SIG-M5 treated with dmso at 0.1 percent for 504 hours (cell line): ENCODE data around the gene SNX30.

Experiments used
- DNase-seq: peaks from one replicate; lab custom pipeline; 2025; ENCODE audit not compliant: unreplicated experiment; lab: John Stamatoyannopoulos, UW

SNX30 gene

DNA sequence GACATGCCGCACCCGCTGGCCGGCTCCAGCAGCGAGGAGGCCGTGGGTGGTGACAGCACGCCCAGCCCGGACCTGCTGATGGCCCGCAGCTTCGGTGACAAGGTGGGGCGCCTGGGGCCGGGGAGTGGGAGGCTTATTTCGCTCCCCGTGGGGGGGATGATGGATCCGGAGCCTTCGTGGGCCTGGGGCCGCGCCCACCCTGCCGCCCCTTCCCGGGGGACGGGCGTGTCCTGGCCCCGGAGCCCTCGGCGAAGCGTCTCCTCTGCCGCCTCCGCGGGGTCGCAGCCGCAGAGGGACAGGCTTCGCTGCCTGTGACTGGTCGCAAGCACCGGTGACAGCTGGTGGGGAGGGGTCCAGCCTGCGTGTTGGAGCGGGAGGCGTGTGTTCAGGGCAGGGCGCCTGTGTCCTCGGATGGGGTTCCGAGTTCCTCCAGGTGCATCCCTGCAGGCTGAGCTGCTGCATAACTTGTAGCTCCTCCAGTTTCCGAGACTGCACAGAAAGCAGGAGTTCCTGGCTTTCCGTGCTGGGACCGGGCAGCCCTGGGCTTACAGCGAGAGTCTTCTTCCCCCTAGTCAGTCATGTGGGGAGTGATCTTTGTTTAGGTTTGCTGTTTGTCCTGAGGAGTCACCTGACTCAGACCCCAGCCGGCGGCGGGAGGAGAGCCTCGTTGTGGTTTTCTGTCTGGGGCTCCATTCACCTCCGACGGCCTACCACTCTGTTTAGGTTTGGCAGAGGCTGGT lies 666 bp downstream of the SNX30 start:
- DNase-seq, result peak; percentile 55

DNA sequence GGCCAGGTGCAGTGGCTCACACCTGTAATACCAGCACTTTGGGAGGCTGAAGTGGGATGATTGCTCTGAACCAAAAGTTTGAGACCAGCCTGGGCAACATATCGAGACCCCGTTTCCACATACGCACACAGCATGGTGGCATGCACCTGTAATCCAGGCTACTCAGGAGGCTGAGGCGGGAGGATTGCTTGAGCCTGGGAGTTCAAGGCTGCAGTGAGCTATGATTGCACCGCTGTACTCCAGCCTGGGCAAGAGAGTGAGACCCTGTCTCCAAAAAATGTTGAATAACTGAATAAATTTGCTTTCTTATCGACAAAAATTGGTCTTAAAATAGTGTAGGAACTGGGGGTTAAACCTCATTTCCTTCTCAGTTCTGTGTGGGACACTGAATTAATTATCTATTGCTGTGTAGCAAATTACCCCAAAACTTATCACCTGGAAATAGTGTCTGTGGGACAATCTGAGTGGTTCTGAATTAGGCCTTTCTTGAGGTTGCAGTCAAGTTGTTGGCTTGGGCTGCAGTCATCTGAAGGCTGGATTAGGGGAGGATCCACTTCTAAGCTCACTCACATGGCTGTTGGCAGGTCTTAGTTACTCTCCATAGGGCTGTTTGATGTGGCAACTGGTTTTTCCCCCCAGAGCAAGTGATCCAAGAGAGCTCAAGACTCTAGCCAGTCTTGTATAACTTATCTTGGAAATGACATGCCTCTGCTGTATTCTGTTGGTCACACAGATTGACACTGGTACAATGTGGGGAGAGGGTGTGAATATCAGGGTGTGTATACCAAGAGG lies 2.0 kb downstream of the SNX30 start:
- no peak for DNase-seq

DNA sequence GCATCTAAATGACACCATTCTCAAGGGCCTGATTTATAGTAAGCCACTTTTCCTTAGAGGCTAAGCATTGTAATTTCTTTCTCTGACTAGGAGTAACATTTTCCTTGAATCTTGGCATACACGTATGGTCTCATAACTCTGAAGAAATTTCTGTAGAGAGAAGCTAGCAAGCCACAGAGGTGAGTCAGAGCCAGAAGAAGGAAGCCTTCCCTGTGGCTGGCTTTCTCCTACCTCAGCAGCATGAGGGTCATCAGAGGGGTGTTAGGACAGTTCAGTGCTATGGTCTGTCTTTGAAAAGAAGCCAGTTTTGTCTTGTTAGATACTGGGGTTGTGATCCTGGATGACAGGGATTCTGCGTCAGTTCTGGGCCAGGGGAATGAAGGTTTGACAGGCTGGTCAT lies 3.2 kb downstream of the SNX30 start:
- peak; percentile 14 for DNase-seq

DNA sequence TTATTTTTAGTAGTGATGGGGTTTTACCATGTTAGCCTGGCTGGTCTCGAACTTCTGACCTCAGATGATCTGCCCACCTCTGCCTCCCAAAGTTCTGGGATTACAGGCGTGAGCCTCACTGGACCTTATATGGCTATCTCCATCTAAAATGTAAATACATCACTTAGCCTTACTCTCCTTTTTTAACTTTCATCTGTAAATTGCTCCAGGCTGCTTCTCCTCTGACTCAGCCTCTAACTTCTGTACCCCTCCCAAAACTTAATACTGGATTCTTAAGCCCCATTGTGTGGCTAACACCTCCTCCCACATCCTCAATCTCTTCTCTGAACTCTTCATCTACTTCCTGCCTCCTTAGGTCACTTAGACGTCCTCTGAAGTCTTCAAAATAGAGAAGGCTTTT lies 4.0 kb downstream of the SNX30 start:
- peak; percentile 19 for DNase-seq

DNA sequence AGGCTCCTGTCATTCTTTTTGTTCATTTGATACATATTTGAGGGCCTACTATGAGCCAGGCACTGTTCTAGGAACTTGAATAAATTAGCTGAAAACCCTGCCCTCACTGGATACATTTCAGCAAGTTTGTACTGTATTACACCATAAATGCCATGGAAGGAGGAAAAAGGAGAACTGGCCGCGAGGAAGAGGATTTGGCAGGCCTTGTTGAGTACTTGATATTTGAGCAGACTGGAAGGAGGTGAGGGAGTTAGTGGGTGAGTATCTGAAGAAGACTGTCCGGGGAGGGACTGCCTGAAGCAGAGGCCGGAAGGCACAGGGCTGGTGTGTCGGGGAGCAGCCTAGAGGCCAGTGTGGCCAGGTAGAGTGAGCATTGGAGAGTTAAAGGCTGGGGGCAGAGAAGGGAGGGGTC lies 4.5 kb downstream of the SNX30 start:
- peak; percentile 48 for DNase-seq

DNA sequence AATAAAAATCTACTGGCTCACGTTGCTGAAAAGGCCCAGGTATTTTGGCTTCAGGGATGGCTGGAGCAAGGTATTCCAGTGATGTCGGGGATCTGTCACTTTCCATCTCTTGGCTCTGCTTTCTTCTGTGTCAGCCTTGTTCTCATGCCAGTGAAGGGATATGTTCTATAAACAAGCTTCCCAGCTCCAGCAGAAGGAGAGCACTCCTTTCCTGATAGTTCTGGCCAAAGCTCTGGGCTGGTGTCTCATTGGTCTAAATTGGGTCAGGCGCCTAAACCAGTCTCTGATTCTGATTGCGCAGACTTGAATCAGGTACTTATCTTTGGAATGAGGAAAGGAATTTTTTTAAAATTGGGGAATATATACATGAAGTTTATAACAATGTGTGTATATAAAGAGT lies 5.1 kb downstream of the SNX30 start:
- no peak for DNase-seq

DNA sequence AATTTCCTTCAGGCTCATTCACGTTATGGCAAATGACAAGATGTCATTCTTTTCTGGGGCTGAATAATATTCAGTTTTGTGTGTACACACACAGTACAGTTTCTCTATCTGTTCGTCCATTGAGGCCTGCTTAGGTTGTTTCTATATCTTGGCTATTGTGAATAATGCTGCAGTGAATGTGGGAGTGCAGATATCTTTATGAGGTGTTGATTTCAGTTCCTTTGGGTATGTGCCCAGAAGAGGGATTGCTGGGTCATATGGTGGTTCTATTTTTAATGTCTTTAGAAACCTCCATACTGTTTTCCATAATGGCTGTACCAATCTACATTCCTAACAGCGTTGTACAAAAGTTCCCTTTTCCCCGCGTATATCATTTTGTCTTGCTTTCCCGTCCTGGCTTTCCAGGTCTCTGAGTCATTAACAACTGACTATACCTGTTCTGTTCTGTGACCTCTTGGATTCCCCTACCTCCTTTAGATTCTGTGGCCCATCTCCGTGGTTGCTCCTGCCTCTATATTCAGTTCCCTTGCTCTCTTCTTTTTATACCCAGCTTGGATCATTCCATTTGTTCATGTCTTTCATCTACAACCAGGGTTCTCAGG lies 6.8 kb downstream of the SNX30 start:
- no peak for DNase-seq

DNA sequence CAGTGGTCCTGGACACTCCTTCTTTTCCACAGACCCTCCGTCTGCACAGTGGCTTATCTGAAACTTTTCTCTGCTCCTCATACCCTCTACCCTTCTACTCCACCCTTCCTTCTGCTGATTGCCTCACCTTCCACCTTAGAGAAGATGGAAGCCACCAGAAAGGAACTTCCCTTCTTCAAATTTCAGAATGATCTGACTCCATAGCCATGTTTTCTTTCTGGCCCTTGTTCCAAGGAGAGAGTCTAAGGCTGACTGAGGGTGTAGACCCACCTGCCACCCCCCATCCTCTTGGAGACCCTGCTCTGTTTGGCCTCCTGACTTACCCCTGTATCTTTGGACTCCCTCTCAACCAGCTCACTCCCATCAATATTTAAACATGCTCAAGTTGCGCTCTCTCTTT lies 7.4 kb downstream of the SNX30 start:
- peak; percentile 11 for DNase-seq

DNA sequence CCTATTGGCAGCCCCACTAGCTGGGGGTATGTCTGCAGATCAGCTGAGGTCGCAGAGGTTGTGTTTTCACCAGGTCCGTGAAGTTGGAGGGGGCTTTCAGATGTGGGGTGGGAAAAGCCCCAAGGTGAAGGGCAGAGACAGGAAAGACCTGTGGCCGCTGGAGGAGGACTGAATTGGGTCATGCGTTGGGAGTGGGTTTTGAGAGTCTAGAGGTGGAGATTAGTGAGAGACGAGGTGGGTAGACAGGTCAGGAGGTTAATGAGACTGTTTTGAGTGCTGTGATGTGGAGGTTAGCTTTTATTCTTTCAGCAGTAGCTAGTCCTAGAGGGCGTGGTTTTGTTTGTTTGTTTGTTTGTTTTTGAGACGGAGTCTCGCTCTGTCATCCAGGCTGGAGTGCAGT lies 10.3 kb downstream of the SNX30 start:
- DNase-seq, result no peak

DNA sequence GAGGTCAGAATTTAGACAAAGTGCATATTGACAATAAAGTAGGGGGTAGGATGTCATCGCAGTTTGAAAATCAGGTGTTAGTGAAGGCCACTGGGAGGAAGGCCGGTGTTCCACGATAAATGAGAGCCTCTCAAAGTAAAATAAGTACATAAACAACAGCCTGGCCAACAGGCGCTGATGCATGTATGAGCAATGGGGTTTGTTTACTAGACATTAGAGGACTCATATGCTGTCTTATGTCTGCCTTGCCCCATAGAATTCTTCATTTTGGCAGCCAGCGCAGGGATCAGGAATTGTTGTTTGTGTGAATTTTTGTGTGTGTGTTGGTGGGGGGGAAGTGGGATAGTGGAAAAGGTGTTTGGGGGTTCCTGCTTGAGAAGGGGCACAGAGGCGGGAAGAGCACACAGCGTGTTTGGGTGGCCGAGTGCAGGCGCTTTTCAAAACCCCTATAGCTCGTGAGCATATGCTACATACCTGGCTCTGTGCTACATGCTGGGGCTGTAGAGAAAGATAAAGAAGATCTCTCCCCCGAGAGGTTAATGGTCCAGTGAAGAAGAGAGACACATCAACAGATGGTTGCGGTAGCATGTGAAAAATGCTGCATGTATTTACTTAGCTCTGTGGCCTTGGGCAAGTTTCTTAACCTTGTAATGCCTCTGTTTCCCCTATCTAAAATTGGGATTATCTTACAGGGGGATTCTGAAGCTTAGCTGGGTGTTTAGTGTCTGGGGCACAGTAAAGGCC lies 11.5 kb downstream of the SNX30 start:
- no peak for DNase-seq

DNA sequence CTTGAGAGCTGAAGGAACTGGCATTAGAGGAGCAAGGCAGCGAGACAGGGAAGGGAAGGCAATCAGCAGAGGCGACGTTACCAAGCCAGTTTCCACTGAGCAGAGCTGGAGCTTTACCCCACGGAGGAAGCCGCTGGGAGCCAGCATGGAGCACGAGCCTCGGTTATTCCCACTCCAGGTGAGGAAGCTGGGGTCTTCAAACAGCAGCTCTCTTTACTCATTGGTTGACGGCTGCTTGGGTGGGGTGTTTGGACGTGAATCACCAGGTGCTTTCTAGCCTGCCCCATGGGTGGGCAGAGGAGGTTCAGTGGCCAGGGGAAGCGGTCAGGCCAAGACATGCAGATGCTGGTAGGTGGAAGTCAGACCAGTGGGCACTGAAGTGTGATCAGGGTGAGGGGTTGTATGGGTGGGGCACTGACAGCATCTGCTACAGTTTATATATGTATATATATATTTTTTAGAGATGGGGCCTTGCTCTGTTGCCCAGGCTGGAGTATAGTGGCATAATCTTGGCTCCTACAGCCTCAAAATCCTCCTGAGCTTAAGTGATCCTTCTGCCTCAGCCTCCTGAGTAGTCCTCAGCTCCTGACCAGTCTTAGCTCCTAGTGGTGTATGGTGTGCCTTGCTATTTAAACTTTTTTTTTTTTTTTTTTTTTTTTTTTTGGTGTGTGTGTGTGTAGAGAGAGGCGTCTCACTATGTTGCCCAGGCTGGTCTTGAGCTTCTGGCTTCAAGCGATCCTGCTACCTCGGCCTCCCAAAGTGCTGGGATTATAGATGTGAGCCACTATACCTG lies 12.4 kb downstream of the SNX30 start:
- DNase-seq, result no peak

DNA sequence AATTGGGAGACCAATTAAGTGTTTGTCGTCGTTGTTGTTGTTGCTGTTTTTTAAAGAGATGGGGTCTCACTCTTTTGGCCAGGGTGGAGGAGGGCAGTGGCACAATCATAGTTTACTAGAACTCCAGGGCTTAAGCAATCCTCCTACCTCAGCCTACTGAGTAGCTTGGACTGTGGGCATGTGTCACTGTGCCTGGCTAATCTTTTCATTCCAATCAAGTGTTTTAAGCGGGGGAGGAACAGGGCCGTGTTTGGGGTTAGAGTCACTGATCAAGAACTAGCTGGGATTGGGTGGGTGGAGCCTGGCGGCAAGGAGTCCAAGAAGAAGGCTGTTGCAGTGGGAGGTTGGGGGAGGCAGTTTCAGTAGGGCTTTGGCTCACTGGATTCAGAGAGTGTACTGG lies 13.8 kb downstream of the SNX30 start:
- DNase-seq, result no peak

DNA sequence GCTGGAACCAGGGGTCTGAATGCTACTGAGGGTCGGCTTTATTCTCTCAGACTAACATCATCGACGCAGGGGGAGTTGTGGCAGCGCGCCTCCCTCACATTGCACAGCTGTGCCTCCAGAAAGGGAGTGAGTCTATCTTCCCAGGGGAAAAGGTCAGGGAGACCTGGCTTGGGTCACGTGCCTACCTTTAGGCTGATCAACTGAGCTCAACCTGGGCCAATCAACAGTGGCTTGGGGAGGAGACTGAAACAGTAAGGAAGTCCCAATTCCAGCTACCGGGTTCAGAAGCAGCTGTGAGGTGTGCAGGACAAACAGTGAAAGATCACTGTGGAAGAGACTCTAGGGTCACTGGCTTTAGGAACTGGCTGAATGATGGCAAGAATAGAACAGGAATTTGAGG lies 14.3 kb downstream of the SNX30 start:
- no peak for DNase-seq

DNA sequence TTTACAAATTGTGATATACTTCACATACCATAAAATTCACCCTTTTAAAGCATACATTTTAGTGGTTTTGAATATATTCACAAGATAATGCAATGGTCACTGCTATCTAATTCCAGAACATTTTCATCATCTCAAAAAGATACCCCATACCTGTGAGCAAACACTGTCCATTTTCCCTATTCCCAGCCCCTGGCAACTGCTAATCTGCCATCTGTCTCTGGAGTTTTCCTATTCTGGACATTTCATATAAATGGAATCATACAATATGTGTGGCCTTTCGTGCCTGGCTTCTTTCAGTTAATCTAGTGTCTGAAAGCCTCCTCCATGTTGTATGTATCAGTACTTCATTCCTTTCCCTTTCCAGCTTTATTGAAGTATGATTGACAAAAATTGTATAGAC lies 14.7 kb downstream of the SNX30 start:
- no peak for DNase-seq

DNA sequence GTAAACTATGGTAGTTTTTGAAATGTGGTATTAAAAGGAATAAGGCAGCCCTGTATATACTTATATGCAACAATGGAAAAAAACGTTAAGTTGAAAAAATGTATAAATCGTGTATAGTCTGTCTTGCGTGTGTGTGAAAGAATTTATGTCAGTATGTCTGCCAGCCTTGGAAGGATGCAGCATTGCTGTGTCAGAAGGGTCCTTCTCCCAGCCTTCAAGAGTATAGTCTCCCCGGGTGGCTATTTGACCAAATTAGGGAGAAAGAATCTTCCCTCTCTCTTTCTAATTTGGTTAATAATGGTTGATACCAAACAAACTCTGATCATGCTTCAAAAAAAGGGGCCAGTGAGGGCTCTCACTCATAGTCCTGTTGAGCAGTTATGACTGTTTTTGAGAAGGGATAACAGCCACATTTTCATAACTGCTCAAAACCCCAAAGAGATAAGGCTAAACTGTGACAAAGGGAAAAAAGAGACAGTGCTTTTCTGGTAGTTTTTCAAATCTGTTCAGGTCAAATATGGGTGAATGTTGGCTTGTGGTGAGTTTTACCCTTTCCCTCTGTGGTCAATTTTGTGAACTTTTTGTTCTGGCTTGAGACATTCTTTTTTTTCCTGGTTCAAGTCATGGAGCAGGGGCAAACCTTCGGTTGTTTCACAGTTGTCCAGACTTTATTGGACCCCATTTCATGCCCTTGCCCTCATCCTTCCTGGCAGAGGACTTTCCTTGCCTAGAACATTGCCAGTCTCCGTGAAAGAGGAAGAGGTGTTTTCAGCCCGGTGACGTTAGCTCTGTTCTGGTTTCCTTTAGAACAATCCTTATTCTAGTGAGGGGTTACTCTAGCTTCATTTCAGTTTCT lies 21.0 kb downstream of the SNX30 start:
- no peak for DNase-seq

DNA sequence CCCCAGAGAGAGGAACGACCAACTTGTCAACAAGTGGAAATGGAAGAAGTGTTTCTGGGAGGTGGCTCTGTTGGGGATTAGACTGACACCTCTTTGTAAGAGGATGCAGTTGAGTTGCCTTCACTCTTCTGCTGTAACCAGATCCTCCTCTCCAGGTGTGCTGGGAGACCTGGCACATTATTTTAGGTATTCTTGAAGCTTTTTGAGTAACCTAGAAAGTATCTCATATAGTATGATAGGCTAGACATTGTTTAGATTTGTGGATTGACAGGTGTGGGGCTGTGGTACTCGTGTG lies 21.6 kb downstream of the SNX30 start:
- no peak for DNase-seq

DNA sequence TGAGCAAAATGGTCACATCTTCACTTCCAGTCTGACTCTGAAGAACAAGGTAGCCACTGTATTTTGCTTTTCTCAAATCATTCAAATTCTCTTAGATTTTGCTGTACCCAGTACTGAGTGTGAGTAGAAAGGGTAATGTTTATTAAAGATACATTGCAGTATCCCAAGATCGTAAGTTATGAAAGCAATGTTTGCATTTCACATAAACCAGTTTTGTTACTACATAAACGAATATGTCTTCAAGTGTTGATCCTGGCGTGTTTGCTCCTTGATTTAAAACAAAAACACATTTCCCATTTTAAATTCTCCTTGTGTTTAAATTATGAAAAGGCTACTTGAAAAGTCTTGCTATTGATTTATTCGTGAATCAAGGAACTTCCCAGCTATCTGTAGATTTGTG lies 22.0 kb downstream of the SNX30 start:
- no peak for DNase-seq

DNA sequence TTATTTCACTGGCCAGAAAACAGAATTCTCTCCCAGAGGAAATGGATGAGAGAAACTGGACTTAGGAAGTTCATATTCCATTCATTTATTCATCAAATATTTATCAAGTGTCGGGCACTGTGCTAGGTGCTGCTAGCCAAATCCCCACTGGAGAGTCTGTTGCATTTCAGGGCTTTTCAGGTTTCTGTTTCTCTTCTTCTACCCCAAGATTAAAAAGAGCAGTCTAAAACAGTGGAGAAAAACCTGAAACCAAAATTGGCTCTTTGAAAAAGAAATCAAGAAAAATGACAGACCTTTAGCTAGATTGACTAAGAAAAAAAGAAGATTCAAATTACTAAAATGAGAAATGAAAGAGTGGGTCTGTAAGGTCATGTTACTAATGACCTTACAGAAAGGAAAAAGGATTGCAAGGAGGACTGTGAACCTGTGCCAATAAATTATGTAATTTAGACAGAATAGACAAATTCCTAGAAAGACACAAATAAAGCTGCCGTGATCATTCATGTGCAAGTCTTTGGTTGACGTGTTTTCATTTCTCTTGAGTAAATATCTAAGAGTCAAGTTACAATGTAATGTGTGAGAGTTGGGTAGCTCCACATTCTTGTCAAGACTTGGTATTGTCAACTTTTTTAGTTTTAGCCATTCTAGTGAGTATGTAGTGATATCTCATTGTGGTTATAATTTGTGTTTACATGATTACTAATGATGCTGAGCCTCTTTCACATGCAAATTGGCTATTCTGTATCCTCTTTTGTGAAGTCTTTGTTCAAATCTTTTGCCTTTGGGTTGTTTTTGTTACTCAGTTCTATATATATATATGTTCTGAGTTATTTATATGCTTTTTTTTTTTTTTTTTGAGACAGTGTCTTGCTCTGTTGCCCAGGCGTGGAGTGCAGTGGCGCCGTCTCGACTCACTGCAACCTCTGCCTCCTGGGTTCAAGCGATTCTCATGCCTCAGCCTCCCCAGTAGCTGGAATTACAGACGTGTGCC lies 23.7 kb downstream of the SNX30 start:
- no peak for DNase-seq

DNA sequence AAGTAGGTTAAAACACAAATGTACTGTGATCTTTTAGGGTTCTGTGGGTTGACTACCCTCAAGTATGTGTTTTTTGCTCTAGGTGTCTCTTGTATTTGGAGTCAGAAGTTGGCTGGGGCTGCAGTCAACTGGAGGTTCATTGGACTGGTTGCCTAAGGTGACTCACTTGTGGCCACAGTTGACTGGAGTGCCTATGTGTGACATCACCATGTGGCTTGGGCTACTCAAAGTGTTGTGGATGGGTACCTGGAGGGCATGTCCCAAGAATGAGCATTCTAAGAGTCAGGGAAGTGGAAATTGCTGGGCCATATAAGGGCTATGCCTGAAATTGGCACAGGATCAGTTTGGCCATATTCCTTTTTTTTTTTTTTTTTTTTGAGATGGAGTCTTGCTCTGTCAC lies 27.4 kb downstream of the SNX30 start:
- no peak for DNase-seq
